Measurements from ENCODE around the gene MARK2. TPM values are rescaled to one million over a fixed set of nuclear protein-coding genes. Genes with fewer than 3 reads are reported as not detected.

Gene MARK2
- total RNA-seq, 3 donors from 2014 or later = 12.6 to 34.0 (median 22.3) TPM

- Histone ChIP-seq H3K27ac (no peak overlapping the region), H3K36me3 (no peaks in the 10 kb centered on the region), H3K27me3 (no peaks in the 10 kb centered on the region), H3K4me1 (peaks cover 4 to 16% of the 10 kb centered on the region in 2 donors), H3K4me3 (no peak overlapping the region), H3K9me3 (no peaks in the 10 kb centered on the region)
- intact Hi-C loops (cut with DNase I; ENCODE audit: low total_unique reads) = no loop called here
- no peak for DNase-seq (ENCODE audit: low spot score in 2 of 2)
- no peak for TF ChIP-seq POLR2AphosphoS5 (IDR thresholded peaks at IDR 0.05)
- no peak for TF ChIP-seq POLR2A (IDR thresholded peaks at IDR 0.05)
- TF ChIP-seq, protein P1, sequence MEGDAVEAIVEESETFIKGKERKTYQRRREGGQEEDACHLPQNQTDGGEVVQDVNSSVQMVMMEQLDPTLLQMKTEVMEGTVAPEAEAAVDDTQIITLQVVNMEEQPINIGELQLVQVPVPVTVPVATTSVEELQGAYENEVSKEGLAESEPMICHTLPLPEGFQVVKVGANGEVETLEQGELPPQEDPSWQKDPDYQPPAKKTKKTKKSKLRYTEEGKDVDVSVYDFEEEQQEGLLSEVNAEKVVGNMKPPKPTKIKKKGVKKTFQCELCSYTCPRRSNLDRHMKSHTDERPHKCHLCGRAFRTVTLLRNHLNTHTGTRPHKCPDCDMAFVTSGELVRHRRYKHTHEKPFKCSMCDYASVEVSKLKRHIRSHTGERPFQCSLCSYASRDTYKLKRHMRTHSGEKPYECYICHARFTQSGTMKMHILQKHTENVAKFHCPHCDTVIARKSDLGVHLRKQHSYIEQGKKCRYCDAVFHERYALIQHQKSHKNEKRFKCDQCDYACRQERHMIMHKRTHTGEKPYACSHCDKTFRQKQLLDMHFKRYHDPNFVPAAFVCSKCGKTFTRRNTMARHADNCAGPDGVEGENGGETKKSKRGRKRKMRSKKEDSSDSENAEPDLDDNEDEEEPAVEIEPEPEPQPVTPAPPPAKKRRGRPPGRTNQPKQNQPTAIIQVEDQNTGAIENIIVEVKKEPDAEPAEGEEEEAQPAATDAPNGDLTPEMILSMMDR (IDR thresholded peaks at IDR 0.05) = no peak
Observed at GRCh38 chr11:63913866-63914830, 75.2 kb downstream of the MARK2 start.

DNA sequence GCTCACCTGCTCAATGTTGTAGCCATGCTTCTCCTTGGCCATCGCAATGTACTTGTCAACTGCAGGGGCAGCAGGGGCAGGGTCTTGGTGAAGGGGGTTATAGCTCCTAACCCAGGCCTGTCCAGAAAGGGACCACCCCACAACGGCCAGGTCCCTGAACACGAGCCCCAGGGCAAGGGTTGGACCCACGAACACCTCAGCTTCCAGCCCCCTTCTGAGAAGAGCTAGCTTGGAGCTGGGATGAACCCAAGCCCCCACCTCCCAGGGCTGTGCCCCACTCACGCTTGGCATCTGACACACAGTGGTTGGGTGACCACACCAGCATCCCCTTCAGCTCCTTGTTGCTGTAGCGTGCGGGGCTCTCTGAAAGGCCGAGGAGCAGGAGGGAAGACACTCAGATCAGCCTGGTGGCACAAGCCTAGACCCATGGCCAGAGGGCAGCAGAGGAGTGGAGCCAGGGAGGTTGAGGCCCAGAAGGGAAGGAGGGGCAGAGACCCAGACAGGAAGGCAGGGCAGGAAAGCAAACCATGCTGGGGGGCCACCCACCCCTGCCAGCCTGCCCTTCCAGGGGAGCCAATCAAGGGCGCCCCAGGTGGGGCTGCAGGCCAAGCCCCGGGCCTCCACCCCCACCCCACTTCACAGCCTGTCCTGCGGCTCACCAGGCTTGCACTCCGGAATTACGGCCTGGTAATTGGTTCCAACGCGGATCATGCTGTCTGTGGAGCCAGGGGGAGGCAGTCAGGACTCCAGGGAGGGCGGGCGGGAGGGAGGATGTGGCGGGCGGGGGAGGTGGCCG, 76.2 kb downstream of the MARK2 start:
- Histone ChIP-seq H3K27me3 (no peaks in the 10 kb centered on the region), H3K27ac (no peak overlapping the region), H3K9me3 (no peaks in the 10 kb centered on the region), H3K4me1 (peaks cover 4 to 26% of the 10 kb centered on the region in 2 donors), H3K36me3 (no peaks in the 10 kb centered on the region), H3K4me3 (no peak overlapping the region)
- TF ChIP-seq POLR2AphosphoS5 (IDR thresholded peaks at IDR 0.05) = no peak
- TF ChIP-seq, protein P1 (IDR thresholded peaks at IDR 0.05) = no peak
- TF ChIP-seq POLR2A (IDR thresholded peaks at IDR 0.05) = no peak
- no peak for DNase-seq (ENCODE audit: low spot score in 2 of 2)
- intact Hi-C loops (cut with DNase I; ENCODE audit: low total_unique reads) = no loop called here

- intact Hi-C loops (cut with DNase I; ENCODE audit: low total_unique reads) = no loop called here
Observed at GRCh38 chr11:63915961-63916836, 77.3 kb downstream of the MARK2 start.

DNA sequence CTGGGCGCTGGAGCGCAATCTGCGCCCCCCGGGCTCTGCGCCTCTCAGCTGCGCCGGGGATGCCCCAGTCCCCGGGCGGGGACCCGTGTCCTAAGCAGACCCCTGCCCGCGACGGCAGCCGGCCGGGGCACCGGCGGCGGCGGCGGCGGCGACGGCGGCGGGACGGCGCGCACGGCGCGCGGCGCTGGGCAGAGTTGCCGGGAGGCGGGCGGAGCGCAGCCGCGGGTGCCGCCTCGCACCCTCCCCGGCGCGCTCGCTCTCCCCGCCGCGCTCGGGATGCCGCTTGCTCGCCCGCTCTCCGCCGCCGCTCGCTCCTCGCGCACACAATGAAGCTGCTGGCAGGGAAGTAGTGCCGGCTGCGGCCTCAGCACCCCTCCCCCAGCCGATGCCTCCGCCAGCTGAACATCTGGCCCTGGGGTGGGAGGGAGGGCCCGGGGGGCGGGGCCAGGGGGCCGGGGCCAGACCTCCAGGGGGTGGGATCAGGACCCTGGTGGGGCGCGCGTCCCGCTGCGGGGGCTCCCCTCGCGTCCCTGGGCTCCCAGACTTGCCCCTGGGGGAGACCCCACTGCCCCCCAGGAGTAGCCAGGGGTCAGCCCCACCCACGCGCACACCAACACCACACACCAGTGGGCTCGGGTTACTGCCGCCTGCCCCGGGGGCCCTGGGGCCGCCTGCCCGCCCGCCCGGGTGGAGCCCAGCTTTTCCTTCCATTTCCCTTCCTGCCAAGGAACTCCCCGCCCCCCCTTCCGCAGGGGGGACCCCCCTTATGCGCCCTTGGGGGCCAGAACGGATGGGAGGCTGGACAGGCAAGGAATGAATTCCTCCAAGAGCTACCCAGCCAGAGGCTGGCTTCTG, 78.2 kb downstream of the MARK2 start, which contains the start of gene RCOR2:
Gene RCOR2 (minus strand): TSS at position 328 of the 855 bp plus-strand sequence. CDS start 708 bp downstream, outside the sequence.
- intact Hi-C loops (cut with DNase I; ENCODE audit: low total_unique reads) = no loop called here
- no peak for DNase-seq (ENCODE audit: low spot score in 2 of 2)
- Histone ChIP-seq H3K36me3 (no peaks in the 10 kb centered on the region), H3K27ac (peak within 1 kb of the TSS; percentile 82 to 83), H3K4me1 (peaks cover 4 to 31% of the 10 kb centered on the region in 2 donors), H3K4me3 (peak within 1 kb of the TSS; percentile 44 to 74 (median 54)), H3K27me3 (no peaks in the 10 kb centered on the region), H3K9me3 (no peaks in the 10 kb centered on the region)
- TF ChIP-seq POLR2A (IDR thresholded peaks at IDR 0.05) (no peak), POLR2AphosphoS5 (IDR thresholded peaks at IDR 0.05) (no peak)
- TF ChIP-seq, protein P1 (IDR thresholded peaks at IDR 0.05) = no peak

More at GRCh38 chr11:63915961-63916836, 77.3 kb downstream of the MARK2 start:
- TF ChIP-seq POLR2A (IDR thresholded peaks at IDR 0.05) = no peak
- TF ChIP-seq, protein P1 (IDR thresholded peaks at IDR 0.05) = peak; percentile 36 to 42 (median 39)
- peaks cover 4 to 31% of the 10 kb centered on the region in 2 donors for H3K4me1 ChIP-seq
- H3K9me3 ChIP-seq = no peaks in the 10 kb centered on the region
- DNase-seq (ENCODE audit: low spot score in 2 of 2) = no peak
- no peaks in the 10 kb centered on the region for H3K36me3 ChIP-seq
- H3K27ac ChIP-seq = no peak overlapping the region
- no peaks in the 10 kb centered on the region for H3K27me3 ChIP-seq
- H3K4me3 ChIP-seq = peak overlapping the region; percentile 44 to 74 (median 54)
